SU-DHL-6 (cell line): ENCODE measurements around the gene PRELP.

Experiments
- H2AFZ ChIP-seq: fragments of 200-600 bp; sonication (generic); 2 replicates; pipeline ENCODE4 v1.6.1; 2014; ENCODE audit warnings: low read depth, mild to moderate bottlenecking, moderate library complexity, mixed read lengths, antibody characterized with exemption, low read length; ENCODE audit not compliant: severe bottlenecking
- H3F3A ChIP-seq: fragments of 200-600 bp; shearing (Covaris generic); 2 replicates; pipeline ENCODE4 v1.6.0; 2016; ENCODE audit warnings: antibody characterized with exemption, mild to moderate bottlenecking; ENCODE audit not compliant: insufficient read depth
- H3K27ac ChIP-seq: fragments of 200-600 bp; sonication (generic); 2 replicates; pipeline ENCODE4 v1.5.1; 2016; ENCODE audit warnings: low read depth, mild to moderate bottlenecking, low read length, moderate library complexity, mixed read lengths
- H3K27me3 ChIP-seq: fragments of 200-600 bp; sonication (generic), shearing (Covaris generic); 2 replicates; pipeline ENCODE4 v1.6.0; 2014; ENCODE audit warnings: mild to moderate bottlenecking, low read length
- H3K36me3 ChIP-seq: fragments of 200-600 bp; sonication (generic); 2 replicates; pipeline ENCODE4 v1.6.1; 2014; ENCODE audit warnings: mild to moderate bottlenecking, low read length, mixed read lengths
- H3K4me2 ChIP-seq: fragments of 300-600, 200-600 bp; shearing (Covaris generic), sonication (generic); 2 replicates; pipeline ENCODE4 v1.6.0; 2014; ENCODE audit warnings: low read length, low read depth, mild to moderate bottlenecking; ENCODE audit not compliant: poor library complexity, severe bottlenecking
- H3K4me3 ChIP-seq: fragments of 200-600 bp; sonication (generic); 2 replicates; pipeline ENCODE4 v1.5.1; 2014; ENCODE audit warnings: antibody characterized with exemption, low read length, mild to moderate bottlenecking, mixed read lengths; ENCODE audit not compliant: insufficient read depth, poor library complexity, severe bottlenecking
- H3K79me2 ChIP-seq: fragments of 200-600 bp; sonication (generic); 2 replicates; pipeline ENCODE4 v1.6.1; 2014; ENCODE audit warnings: mild to moderate bottlenecking, low read length, moderate library complexity; ENCODE audit not compliant: insufficient read depth
- H3K9ac ChIP-seq: fragments of 200-600 bp; sonication (generic); 2 replicates; pipeline ENCODE4 v1.7.0; 2014; ENCODE audit warnings: mild to moderate bottlenecking, low read length
- H3K9me2 ChIP-seq: fragments of 200-600 bp; sonication (generic); replicated peaks from 2 replicates; pipeline ENCODE4 v1.6.1; 2014; ENCODE audit warnings: low read length; ENCODE audit not compliant: insufficient read depth
- H3K9me3 ChIP-seq: fragments of 200-600 bp; sonication (generic); 2 replicates; pipeline ENCODE4 v1.6.1; 2014; ENCODE audit warnings: low read length, mixed read lengths; ENCODE audit not compliant: insufficient read depth
- H4K20me1 ChIP-seq: fragments of 200-600 bp; sonication (generic); 2 replicates; pipeline ENCODE4 v1.6.1; 2014; ENCODE audit warnings: low read depth, mild to moderate bottlenecking, antibody characterized with exemption, low read length, moderate library complexity, mixed read lengths
- CTCF ChIP-seq: fragments of 200-600 bp; sonication (generic); IDR thresholded peaks from one replicate; pipeline ENCODE4 v1.5.1; 2017; ENCODE audit warnings: antibody characterized with exemption, mild to moderate bottlenecking, low read length, moderate library complexity; ENCODE audit not compliant: insufficient read depth, poor library complexity, severe bottlenecking
- EZH2phosphoT487 ChIP-seq: fragments of 200-600 bp; sonication (generic), shearing (Covaris generic); conservative IDR thresholded peaks from 2 replicates; pipeline ENCODE4 v1.6.1; 2018; ENCODE audit warnings: mild to moderate bottlenecking, antibody characterized with exemption, low read length, moderate library complexity, mixed read lengths

The PRELP gene

GRCh38 chr1:203453016-203453415, 22.6 kb upstream of the PRELP start:
- peak overlapping the region; percentile 33 for H3K4me3 ChIP-seq
- H3K4me2 ChIP-seq: peak overlapping the region; percentile 70
- H3F3A ChIP-seq: peaks cover 60% of the 10 kb centered on the region
- H3K9ac ChIP-seq: peak overlapping the region; percentile 62
- no peaks in the 10 kb centered on the region for H3K27me3 ChIP-seq
- H3K79me2 ChIP-seq: no peaks in the 10 kb centered on the region
- peak overlapping the region; percentile 99 for H3K27ac ChIP-seq
- TF ChIP-seq CTCF (no peak), EZH2phosphoT487 (no peak)
- no peaks in the 10 kb centered on the region for H4K20me1 ChIP-seq
- no peaks in the 10 kb centered on the region for H3K36me3 ChIP-seq
- H3K9me2 ChIP-seq: no peaks in the 10 kb centered on the region
- no peaks in the 10 kb centered on the region for H3K9me3 ChIP-seq
- no peak overlapping the region for H2AFZ ChIP-seq

- Histone ChIP-seq H3K27me3 (no peaks in the 10 kb centered on the region), H3F3A (peaks cover 66% of the 10 kb centered on the region), H3K9me2 (no peaks in the 10 kb centered on the region), H4K20me1 (no peaks in the 10 kb centered on the region), H3K4me3 (peak overlapping the region; percentile 33), H3K79me2 (no peaks in the 10 kb centered on the region), H3K27ac (peak overlapping the region; percentile 99), H3K9ac (peak overlapping the region; percentile 62), H3K9me3 (no peaks in the 10 kb centered on the region), H3K36me3 (no peaks in the 10 kb centered on the region), H2AFZ (no peak overlapping the region), H3K4me2 (peak overlapping the region; percentile 70)
- TF ChIP-seq EZH2phosphoT487: no peak
- no peak for TF ChIP-seq CTCF
Observed at GRCh38 chr1:203453616-203454015, 22.0 kb upstream of the PRELP start.

- Histone ChIP-seq H3K79me2 (no peaks in the 10 kb centered on the region), H2AFZ (no peak overlapping the region), H3F3A (peaks cover 80% of the 10 kb centered on the region), H3K27me3 (no peaks in the 10 kb centered on the region), H3K9me2 (no peaks in the 10 kb centered on the region), H3K4me2 (peak overlapping the region; percentile 70), H3K9ac (peak overlapping the region; percentile 62), H3K9me3 (no peaks in the 10 kb centered on the region), H3K36me3 (no peaks in the 10 kb centered on the region), H3K4me3 (no peak overlapping the region), H4K20me1 (no peaks in the 10 kb centered on the region), H3K27ac (peak overlapping the region; percentile 99)
- no peak for TF ChIP-seq CTCF
- no peak for TF ChIP-seq EZH2phosphoT487
Observed at GRCh38 chr1:203454986-203455471, 20.6 kb upstream of the PRELP start.
